ENCODE data around the gene TXK.

DNA sequence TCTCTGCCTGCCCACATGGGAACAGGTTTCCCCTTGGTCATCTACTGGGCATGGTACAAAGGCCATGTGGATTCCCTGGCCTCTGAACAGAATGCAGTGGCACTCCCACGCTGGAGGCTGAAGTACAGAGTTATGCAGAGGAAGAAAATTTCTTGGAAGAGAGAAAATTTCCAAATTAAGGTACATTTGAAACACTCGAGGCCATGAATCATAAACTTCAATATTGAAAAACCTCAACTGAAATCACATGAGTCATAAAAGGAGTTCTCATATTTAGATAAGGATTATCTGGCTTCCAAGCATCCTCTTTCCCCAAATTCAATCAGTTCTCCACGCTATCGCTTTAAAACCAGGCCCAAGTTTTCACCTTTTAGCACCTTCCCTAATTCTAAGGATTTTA lies 28.1 kb upstream of the TXK start:
- TF ChIP-seq EZH2 (IDR thresholded peaks at IDR 0.05; ENCODE audit: borderline replicate concordance, control insufficient read depth, low read depth, low read length) = no peak
- TF ChIP-seq JUND (IDR thresholded peaks at IDR 0.05; ENCODE audit: low read depth, low read length) = no peak
- no peak for TF ChIP-seq CTCF (IDR thresholded peaks at IDR 0.05 in 2 of 3, conservative IDR thresholded peaks at IDR 0.05 in 1 of 3; ENCODE audit: control insufficient read depth in 2 of 3, extremely low read depth in 1 of 3, insufficient read depth in 1 of 3, low read depth in 3 of 3, low read length in 3 of 3)
- TF ChIP-seq, protein P1, sequence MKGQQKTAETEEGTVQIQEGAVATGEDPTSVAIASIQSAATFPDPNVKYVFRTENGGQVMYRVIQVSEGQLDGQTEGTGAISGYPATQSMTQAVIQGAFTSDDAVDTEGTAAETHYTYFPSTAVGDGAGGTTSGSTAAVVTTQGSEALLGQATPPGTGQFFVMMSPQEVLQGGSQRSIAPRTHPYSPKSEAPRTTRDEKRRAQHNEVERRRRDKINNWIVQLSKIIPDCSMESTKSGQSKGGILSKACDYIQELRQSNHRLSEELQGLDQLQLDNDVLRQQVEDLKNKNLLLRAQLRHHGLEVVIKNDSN (IDR thresholded peaks at IDR 0.05; ENCODE audit: borderline replicate concordance, extremely low read length, insufficient read depth, low read depth, low read length) = no peak
- TF ChIP-seq POLR2A (IDR thresholded peaks at IDR 0.05; ENCODE audit: low read depth, low read length) = no peak
- TF ChIP-seq EP300 (IDR thresholded peaks at IDR 0.05; ENCODE audit: borderline replicate concordance in 1 of 2, control insufficient read depth in 1 of 2, low read depth in 2 of 2, low read length in 2 of 2) = no peak
- no peak for TF ChIP-seq RBBP5 (conservative IDR thresholded peaks at IDR 0.05)
- TF ChIP-seq ZNF24 (IDR thresholded peaks at IDR 0.05) = no peak
- TF ChIP-seq PRDM15 (CRISPR knock-in tag; IDR thresholded peaks at IDR 0.05) = no peak
- no peak for TF ChIP-seq REST (IDR thresholded peaks at IDR 0.05; ENCODE audit: low read depth, low read length)
- no peak for TF ChIP-seq ZNF274 (IDR thresholded peaks at IDR 0.05; ENCODE audit: insufficient read depth, insufficient read length)
- TF ChIP-seq RAD21 (IDR thresholded peaks at IDR 0.05; ENCODE audit: insufficient read depth, low read depth, low read length) = no peak

Measured in GM12878 (cell line).